HCT116 (cell line): ENCODE data around the gene PASD1. TPM values are rescaled to one million over a fixed set of nuclear protein-coding genes. Genes with fewer than 3 reads are reported as not detected.

Experiments used
- ATAC-seq: fragments of 200-7000 bp; cut with Tn5 transposase; 2 replicates; pipeline ENCODE4 v1.9.1; 2020; ENCODE audit warnings: mild to moderate bottlenecking, moderate library complexity
- BruUV-seq: library from RNA; stranded (reverse); fragments of 400-500 nt; replicated peaks from 2 replicates; lab custom pipeline; 2021; lab: Mats Ljungman, UMichigan
- CTCF ChIA-PET: fragments of 300-600 bp; sonication (Branson Sonifier 250); formaldehyde crosslinking; loops from one replicate; lab custom pipeline; 2021; ENCODE audit warnings: antibody characterized with exemption; lab: Charles Lee
- POLR2A ChIA-PET: fragments of 300-600, 350-600 bp; sonication (Branson Sonifier 250); formaldehyde crosslinking; loops from one replicate; lab custom pipeline; 2021; ENCODE audit warnings: antibody characterized with exemption; lab: Charles Lee
- RAD21 ChIA-PET, 2 experiments: fragments of 300-600 bp; sonication (Branson Sonifier 250); formaldehyde crosslinking; loops; one replicate each; lab custom pipeline; 2023; ENCODE audit warnings: low total read pairs in 2 of 2; ENCODE audit not compliant: uncharacterized antibody in 2 of 2, unreplicated experiment in 2 of 2, low non-redundant PET in 1 of 2; lab: Charles Lee
- DNase-seq: peaks from one replicate; pipeline ENCODE4 v3.0.0-alpha.2; 2010; ENCODE audit warnings: low read depth, low spot score
- H2AFZ ChIP-seq: fragments of 200-600 bp; shearing (Covaris generic), sonication (generic); 2 replicates; pipeline ENCODE4 v1.6.1; 2017; ENCODE audit warnings: low read depth, mixed run types, mixed read lengths, antibody characterized with exemption, low read length; ENCODE audit not compliant: poor library complexity, severe bottlenecking
- H3K27ac ChIP-seq: 2 replicates; pipeline ENCODE4 v1.5.1; 2012; ENCODE audit warnings: low read depth, low read length
- H3K27me3 ChIP-seq: fragments of 200-600 bp; sonication (generic); 2 replicates; pipeline ENCODE4 v1.6.1; 2016; ENCODE audit warnings: mixed run types, low read length, mixed read lengths; ENCODE audit not compliant: insufficient read depth
- H3K36me3 ChIP-seq, 2 experiments: fragments of 200-500 bp in 1 of 2; fragments of 200-600 bp in 1 of 2; sonication (Bioruptor generic) in 1 of 2; sonication (generic) in 1 of 2; 2 replicates each; pipeline versions ENCODE4 v1.5.1 to v1.6.1; 2014 to 2016; ENCODE audit warnings: low read length in 2 of 2, inconsistent platforms in 1 of 2, mixed read lengths in 1 of 2, mixed run types in 1 of 2; ENCODE audit not compliant: insufficient read depth in 2 of 2, control insufficient read depth in 1 of 2
- H3K4me1 ChIP-seq, 2 experiments: fragments of 200-600 bp in 1 of 2; sonication (generic) in 1 of 2; 2 replicates each; pipeline versions ENCODE4 v1.5.1 to v1.6.1; 2012 to 2017; ENCODE audit warnings: low read length in 2 of 2, inconsistent platforms in 1 of 2, mild to moderate bottlenecking in 1 of 2, mixed read lengths in 1 of 2, mixed run types in 1 of 2, moderate library complexity in 1 of 2; ENCODE audit not compliant: insufficient read depth in 2 of 2, control insufficient read depth in 1 of 2
- H3K4me2 ChIP-seq: fragments of 200-600 bp; sonication (generic); 2 replicates; pipeline ENCODE4 v1.6.1; 2017; ENCODE audit warnings: mixed run types, low read length, mixed read lengths
- H3K4me3 ChIP-seq, 2 experiments: fragments of 200-600 bp in 1 of 2; sonication (generic) in 1 of 2; replicated peaks in 1 of 2; 2 replicates each; pipeline ENCODE4 v1.5.1; 2011 to 2016; ENCODE audit warnings: low read length in 2 of 2, control low read depth in 1 of 2, low read depth in 1 of 2, mild to moderate bottlenecking in 1 of 2, mixed read lengths in 1 of 2, mixed run types in 1 of 2
- H3K79me2 ChIP-seq: fragments of 200-600 bp; sonication (generic); 2 replicates; pipeline ENCODE4 v1.6.1; 2017; ENCODE audit warnings: mild to moderate bottlenecking, mixed run types, low read length, moderate library complexity, mixed read lengths; ENCODE audit not compliant: insufficient read depth
- H3K9ac ChIP-seq: fragments of 200-600 bp; sonication (generic); 2 replicates; pipeline ENCODE4 v1.6.1; 2016; ENCODE audit warnings: low read length, mixed read lengths
- H3K9me2 ChIP-seq: fragments of 200-600 bp; sonication (generic), shearing (Covaris generic); 2 replicates; pipeline ENCODE4 v1.6.1; 2017; ENCODE audit warnings: mixed run types, mild to moderate bottlenecking, moderate library complexity; ENCODE audit not compliant: insufficient read depth
- H3K9me3 ChIP-seq, 2 experiments: fragments of 200-500 bp in 1 of 2; fragments of 200-600 bp in 1 of 2; sonication (Bioruptor generic) in 1 of 2; sonication (generic) in 1 of 2; 2 replicates each; pipeline ENCODE4 v1.6.1; 2014 to 2017; ENCODE audit warnings: low read length in 2 of 2, mixed read lengths in 2 of 2, inconsistent platforms in 1 of 2, low read depth in 1 of 2, mild to moderate bottlenecking in 1 of 2, mixed run types in 1 of 2, moderate library complexity in 1 of 2; ENCODE audit not compliant: control insufficient read depth in 1 of 2, insufficient read depth in 1 of 2
- H4K20me1 ChIP-seq: fragments of 200-600 bp; sonication (generic), shearing (Covaris generic); 2 replicates; pipeline ENCODE4 v1.6.1; 2017; ENCODE audit warnings: mixed run types, mild to moderate bottlenecking, moderate library complexity; ENCODE audit not compliant: insufficient read depth
- CBX3 ChIP-seq: IDR thresholded peaks from 2 replicates; pipeline ENCODE4 v1.6.1; 2012; ENCODE audit warnings: low read depth
- CEBPB ChIP-seq: IDR thresholded peaks from 2 replicates; pipeline ENCODE4 v1.6.1; 2012; ENCODE audit warnings: low read depth
- EZH2phosphoT487 ChIP-seq: fragments of 200-600 bp; IDR thresholded peaks from 2 replicates; pipeline ENCODE4 v1.6.1; 2018; ENCODE audit warnings: antibody characterized with exemption, borderline replicate concordance
- FOSL1 ChIP-seq: IDR thresholded peaks from 2 replicates; pipeline ENCODE4 v1.6.1; 2012; ENCODE audit warnings: low read depth
- JUND ChIP-seq: IDR thresholded peaks from 2 replicates; pipeline ENCODE4 v1.6.1; 2012
- RAD21 ChIP-seq: IDR thresholded peaks from 2 replicates; pipeline ENCODE4 v1.6.1; 2012; ENCODE audit warnings: low read depth, mild to moderate bottlenecking
- REST ChIP-seq: IDR thresholded peaks from 2 replicates; pipeline ENCODE4 v1.6.1; 2012; ENCODE audit warnings: low read depth
- SIN3A ChIP-seq: IDR thresholded peaks from 2 replicates; pipeline ENCODE4 v1.6.1; 2012; ENCODE audit warnings: low read depth
- SP1 ChIP-seq: IDR thresholded peaks from 2 replicates; pipeline ENCODE4 v1.6.1; 2012; ENCODE audit warnings: low read depth
- TCF7L2 ChIP-seq: IDR thresholded peaks from 2 replicates; pipeline ENCODE4 v1.7.0; 2011; ENCODE audit warnings: borderline replicate concordance, inconsistent platforms; ENCODE audit not compliant: insufficient read depth, insufficient read length; ENCODE audit errors: extremely low read depth
- YY1 ChIP-seq: IDR thresholded peaks from 2 replicates; pipeline ENCODE4 v1.6.1; 2011; ENCODE audit warnings: low read length, low read depth, moderate library complexity, mild to moderate bottlenecking; ENCODE audit not compliant: insufficient replicate concordance; ENCODE audit errors: extremely low read depth
- ZBTB33 ChIP-seq: IDR thresholded peaks from 2 replicates; pipeline ENCODE4 v1.6.1; 2011; ENCODE audit warnings: mild to moderate bottlenecking, low read length, moderate library complexity; ENCODE audit not compliant: insufficient replicate concordance; ENCODE audit errors: extremely low read depth
- intact Hi-C: fragments of 100-400 bp; cut with micrococcal nuclease; formaldehyde crosslinking; loops from 2 replicates; pipeline ENCODE4 v1.10.0; 2022
- total RNA-seq: library from RNA; stranded (reverse); gene quantifications from one replicate; pipeline ENCODE4 v1.2.1, GENCODE V29; 2021; ENCODE audit not compliant: unreplicated experiment
- TF ChIP-seq, protein P1 (sequence below), 3 experiments: fragments of 200-600 bp in 1 of 3; sonication (generic) in 1 of 3; IDR thresholded peaks in 2 of 3; conservative IDR thresholded peaks in 1 of 3; 2 replicates each; pipeline ENCODE4 v1.5.1; 2012 to 2017; ENCODE audit warnings: low read depth in 2 of 3, low read length in 2 of 3, antibody characterized with exemption in 1 of 3, borderline replicate concordance in 1 of 3, control low read depth in 1 of 3, mild to moderate bottlenecking in 1 of 3, mixed read lengths in 1 of 3, mixed run types in 1 of 3, moderate library complexity in 1 of 3; ENCODE audit not compliant: insufficient read depth in 1 of 3
- TF ChIP-seq, protein P2 (sequence below): IDR thresholded peaks from 2 replicates; pipeline ENCODE4 v1.6.1; 2012

Gene PASD1
- total RNA-seq, 1 experiment from 2014 or later, result not detected

DNA sequence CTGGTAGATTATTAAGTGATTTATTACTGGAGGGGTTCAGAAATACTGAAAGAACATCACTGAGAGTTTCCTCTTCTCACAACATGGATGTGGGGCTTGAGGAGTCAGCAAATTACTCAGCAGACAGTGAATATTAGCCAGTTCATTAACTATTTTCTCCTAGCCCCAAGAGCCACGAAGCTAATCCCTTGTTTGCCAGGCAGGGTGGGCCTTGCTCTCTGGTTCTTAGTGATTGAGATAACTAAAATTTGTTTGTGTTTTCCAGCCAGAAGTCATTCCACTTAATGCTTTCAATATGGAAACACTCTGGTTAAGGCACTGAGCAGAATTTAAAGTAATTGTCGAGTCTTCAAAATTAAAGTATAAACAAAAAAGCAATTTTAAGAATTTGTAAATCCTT, 40.1 kb upstream of the PASD1 start:
- ChIA-PET CTCF (no interaction called here), RAD21 (no interaction called here), POLR2A (no interaction called here)
- Histone ChIP-seq H3K9me3 (no peaks in the 10 kb centered on the region), H3K4me1 (no peaks in the 10 kb centered on the region), H4K20me1 (no peaks in the 10 kb centered on the region), H3K9me2 (no peaks in the 10 kb centered on the region), H3K79me2 (no peaks in the 10 kb centered on the region), H2AFZ (no peak overlapping the region), H3K27ac (no peak overlapping the region), H3K27me3 (peaks cover 13% of the 10 kb centered on the region; the same call in 1 of the 2 replicates), H3K4me3 (no peak overlapping the region), H3K36me3 (no peaks in the 10 kb centered on the region), H3K9ac (no peak overlapping the region), H3K4me2 (no peak overlapping the region)
- no peak for TF ChIP-seq CEBPB
- TF ChIP-seq YY1, result no peak
- TF ChIP-seq SP1, result no peak
- TF ChIP-seq, protein P1, sequence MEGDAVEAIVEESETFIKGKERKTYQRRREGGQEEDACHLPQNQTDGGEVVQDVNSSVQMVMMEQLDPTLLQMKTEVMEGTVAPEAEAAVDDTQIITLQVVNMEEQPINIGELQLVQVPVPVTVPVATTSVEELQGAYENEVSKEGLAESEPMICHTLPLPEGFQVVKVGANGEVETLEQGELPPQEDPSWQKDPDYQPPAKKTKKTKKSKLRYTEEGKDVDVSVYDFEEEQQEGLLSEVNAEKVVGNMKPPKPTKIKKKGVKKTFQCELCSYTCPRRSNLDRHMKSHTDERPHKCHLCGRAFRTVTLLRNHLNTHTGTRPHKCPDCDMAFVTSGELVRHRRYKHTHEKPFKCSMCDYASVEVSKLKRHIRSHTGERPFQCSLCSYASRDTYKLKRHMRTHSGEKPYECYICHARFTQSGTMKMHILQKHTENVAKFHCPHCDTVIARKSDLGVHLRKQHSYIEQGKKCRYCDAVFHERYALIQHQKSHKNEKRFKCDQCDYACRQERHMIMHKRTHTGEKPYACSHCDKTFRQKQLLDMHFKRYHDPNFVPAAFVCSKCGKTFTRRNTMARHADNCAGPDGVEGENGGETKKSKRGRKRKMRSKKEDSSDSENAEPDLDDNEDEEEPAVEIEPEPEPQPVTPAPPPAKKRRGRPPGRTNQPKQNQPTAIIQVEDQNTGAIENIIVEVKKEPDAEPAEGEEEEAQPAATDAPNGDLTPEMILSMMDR (IDR thresholded peaks at IDR 0.05 in 2 of 3, conservative IDR thresholded peaks at IDR 0.05 in 1 of 3; ENCODE audit: borderline replicate concordance in 1 of 3, insufficient read depth in 1 of 3, low read depth in 2 of 3, low read length in 2 of 3), result no peak
- TF ChIP-seq, protein P2, sequence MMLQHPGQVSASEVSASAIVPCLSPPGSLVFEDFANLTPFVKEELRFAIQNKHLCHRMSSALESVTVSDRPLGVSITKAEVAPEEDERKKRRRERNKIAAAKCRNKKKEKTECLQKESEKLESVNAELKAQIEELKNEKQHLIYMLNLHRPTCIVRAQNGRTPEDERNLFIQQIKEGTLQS, result no peak
- TF ChIP-seq SIN3A, result no peak
- TF ChIP-seq TCF7L2, result no peak
- no peak for TF ChIP-seq FOSL1
- no peak for TF ChIP-seq EZH2phosphoT487
- no peak for TF ChIP-seq ZBTB33
- TF ChIP-seq RAD21, result no peak
- no peak for TF ChIP-seq REST
- no peak for TF ChIP-seq CBX3
- TF ChIP-seq JUND, result no peak
- BruUV-seq, result no TSS peak
- intact Hi-C loops, result no loop called here
- ATAC-seq (no peak), DNase-seq (no peak)
